H9 (cell line): ENCODE data around the gene RGS3. TPM values are rescaled to one million over a fixed set of nuclear protein-coding genes. Genes with fewer than 3 reads are reported as not detected.

Experiments
- DNase-seq: peaks from one replicate; pipeline ENCODE4 v3.0.0-alpha.2; 2017
- H2AFZ ChIP-seq: one replicate; pipeline ENCODE4 v1.6.1; 2013; ENCODE audit warnings: mild to moderate bottlenecking, low read length, control low read depth, moderate library complexity
- H2AK5ac ChIP-seq: 2 replicates; pipeline ENCODE4 v1.6.1; 2013; ENCODE audit warnings: low read length, control low read depth, mixed read lengths; ENCODE audit not compliant: insufficient read length
- H2BK120ac ChIP-seq: one replicate; pipeline ENCODE4 v1.6.1; 2013; ENCODE audit warnings: low read depth, mild to moderate bottlenecking, low read length, control low read depth, inconsistent platforms; ENCODE audit not compliant: poor library complexity, severe bottlenecking
- H2BK12ac ChIP-seq: 2 replicates; pipeline ENCODE4 v1.6.1; 2013; ENCODE audit warnings: low read length, control low read depth, mixed read lengths, low read depth; ENCODE audit not compliant: insufficient read length
- H2BK15ac ChIP-seq: 2 replicates; pipeline ENCODE4 v1.6.1; 2013; ENCODE audit warnings: low read depth, low read length, control low read depth
- H2BK20ac ChIP-seq: one replicate; pipeline ENCODE4 v1.6.1; 2013; ENCODE audit warnings: low read depth, mild to moderate bottlenecking, low read length, control low read depth, inconsistent platforms; ENCODE audit not compliant: poor library complexity, severe bottlenecking
- H2BK5ac ChIP-seq: 2 replicates; pipeline ENCODE4 v1.6.1; 2013; ENCODE audit warnings: low read length, control low read depth, mixed read lengths; ENCODE audit not compliant: insufficient read length
- H3K14ac ChIP-seq: 2 replicates; pipeline ENCODE4 v1.6.1; 2013; ENCODE audit warnings: low read length, control low read depth; ENCODE audit not compliant: insufficient read depth
- H3K18ac ChIP-seq: 2 replicates; pipeline ENCODE4 v1.6.1; 2013; ENCODE audit warnings: low read depth, mild to moderate bottlenecking, mixed read lengths, low read length, control low read depth; ENCODE audit not compliant: insufficient read length
- H3K23ac ChIP-seq: 2 replicates; pipeline ENCODE4 v1.6.1; 2013; ENCODE audit warnings: low read length, control low read depth, mixed read lengths, low read depth; ENCODE audit not compliant: insufficient read length
- H3K23me2 ChIP-seq: 2 replicates; pipeline ENCODE4 v1.6.1; 2013; ENCODE audit warnings: low read depth, mild to moderate bottlenecking, mixed read lengths, low read length, control low read depth; ENCODE audit not compliant: insufficient read length, poor library complexity, severe bottlenecking
- H3K27ac ChIP-seq: 2 replicates; pipeline ENCODE4 v1.5.1; 2013; ENCODE audit warnings: low read length, control low read depth, mixed read lengths, low read depth; ENCODE audit not compliant: insufficient read length
- H3K27me3 ChIP-seq: 2 replicates; pipeline ENCODE4 v1.6.1; 2013; ENCODE audit warnings: low read length, control low read depth, inconsistent platforms; ENCODE audit not compliant: insufficient read depth
- H3K4ac ChIP-seq: 2 replicates; pipeline ENCODE4 v1.6.1; 2013; ENCODE audit warnings: low read depth, mild to moderate bottlenecking, control low read depth, inconsistent platforms, low read length, moderate library complexity
- H3K4me1 ChIP-seq: 2 replicates; pipeline ENCODE4 v1.6.1; 2013; ENCODE audit warnings: low read length, control low read depth, inconsistent platforms; ENCODE audit not compliant: insufficient read depth
- H3K4me2 ChIP-seq: 2 replicates; pipeline ENCODE4 v1.6.1; 2013; ENCODE audit warnings: low read length, control low read depth, mixed read lengths; ENCODE audit not compliant: insufficient read length, insufficient read depth
- H3K56ac ChIP-seq: 2 replicates; pipeline ENCODE4 v1.6.1; 2013; ENCODE audit warnings: low read depth, mild to moderate bottlenecking, mixed read lengths, low read length, control low read depth; ENCODE audit not compliant: insufficient read length
- H3K79me1 ChIP-seq: 2 replicates; pipeline ENCODE4 v1.6.1; 2013; ENCODE audit warnings: low read depth, mild to moderate bottlenecking, moderate library complexity, low read length, control low read depth, inconsistent platforms; ENCODE audit not compliant: insufficient read depth, poor library complexity, severe bottlenecking
- H3K79me2 ChIP-seq: 2 replicates; pipeline ENCODE4 v1.6.1; 2013; ENCODE audit warnings: low read length, control low read depth, inconsistent platforms; ENCODE audit not compliant: insufficient read depth
- H3K9ac ChIP-seq: 2 replicates; pipeline ENCODE4 v1.6.1; 2013; ENCODE audit warnings: low read length, control low read depth, mixed read lengths; ENCODE audit not compliant: insufficient read length; ENCODE audit errors: extremely low read depth
- H3K9me3 ChIP-seq: one replicate; pipeline ENCODE4 v1.6.1; 2013; ENCODE audit warnings: low read depth, low read length, inconsistent platforms; ENCODE audit not compliant: control insufficient read depth
- H3T11ph ChIP-seq: one replicate; pipeline ENCODE4 v1.6.1; 2013; ENCODE audit warnings: mild to moderate bottlenecking, low read length, control low read depth, inconsistent platforms
- H4K20me1 ChIP-seq: one replicate; pipeline ENCODE4 v1.6.1; 2013; ENCODE audit not compliant: control insufficient read depth, insufficient read length, insufficient read depth
- H4K5ac ChIP-seq: 2 replicates; pipeline ENCODE4 v1.6.1; 2013; ENCODE audit warnings: low read depth, mild to moderate bottlenecking, mixed read lengths, low read length, control low read depth; ENCODE audit not compliant: insufficient read length
- H4K8ac ChIP-seq: replicated peaks from 2 replicates; pipeline ENCODE4 v1.6.1; 2013; ENCODE audit warnings: low read length, control low read depth, mixed read lengths, low read depth; ENCODE audit not compliant: insufficient read length
- H4K91ac ChIP-seq: 2 replicates; pipeline ENCODE4 v1.6.1; 2013; ENCODE audit warnings: low read depth, mild to moderate bottlenecking, moderate library complexity, mixed read lengths, low read length, control low read depth; ENCODE audit not compliant: insufficient read length
- H3K27ac Mint-ChIP-seq, 3 experiments: 2 replicates in 2 of 3; 3 replicates in 1 of 3; pipeline ENCODE4 v1.8.0; 2020 to 2021; ENCODE audit warnings: mixed read lengths in 3 of 3, mild to moderate bottlenecking in 1 of 3, moderate library complexity in 1 of 3
- H3K27me3 Mint-ChIP-seq: 2 replicates; pipeline ENCODE4 v1.8.0; 2021; ENCODE audit warnings: low read depth, mild to moderate bottlenecking, moderate library complexity, mixed read lengths
- H3K36me3 Mint-ChIP-seq, 3 experiments: 2 replicates in 2 of 3; 3 replicates in 1 of 3; pipeline ENCODE4 v1.8.0; 2020 to 2021; ENCODE audit warnings: low read depth in 3 of 3, mixed read lengths in 3 of 3; ENCODE audit not compliant: insufficient read depth in 1 of 3
- H3K4me1 Mint-ChIP-seq, 2 experiments: 2 replicates each; pipeline ENCODE4 v1.8.0; 2020; ENCODE audit warnings: mixed read lengths in 2 of 2
- H3K4me3 Mint-ChIP-seq, 2 experiments: 2 replicates in 1 of 2; 3 replicates in 1 of 2; pipeline ENCODE4 v1.8.0; 2020 to 2021; ENCODE audit warnings: mild to moderate bottlenecking in 2 of 2, mixed read lengths in 2 of 2, moderate library complexity in 1 of 2
- H3K9me3 Mint-ChIP-seq, 2 experiments: 2 replicates in 1 of 2; 3 replicates in 1 of 2; pipeline ENCODE4 v1.8.0; 2020; ENCODE audit warnings: mild to moderate bottlenecking in 2 of 2, mixed read lengths in 2 of 2, moderate library complexity in 1 of 2
- WGBS: extraction: QIAGEN DNeasy Blood & Tissue Kit; methylation state at CpG from one replicate; pipeline ENCODE4 v1.1.7; 2013; ENCODE audit warnings: missing lambda C conversion rate, low lambda C conversion rate, mixed read lengths; ENCODE audit not compliant: insufficient read length; ENCODE audit errors: extremely low coverage; 5-methylcytosine and 5-hydroxymethylcytosine counted together
- total RNA-seq: library from RNA; stranded (reverse); gene quantifications from 2 replicates; pipeline ENCODE4 v1.2.1, GENCODE V29; 2021
- TF ChIP-seq, protein P1 (sequence below): fragments of 200-600 bp; sonication (generic); conservative IDR thresholded peaks from 3 replicates; pipeline ENCODE4 v1.8.0; 2021; ENCODE audit warnings: antibody characterized with exemption, mild to moderate bottlenecking

RGS3 gene
- total RNA-seq, 1 experiment from 2014 or later: 13.9 TPM

DNA sequence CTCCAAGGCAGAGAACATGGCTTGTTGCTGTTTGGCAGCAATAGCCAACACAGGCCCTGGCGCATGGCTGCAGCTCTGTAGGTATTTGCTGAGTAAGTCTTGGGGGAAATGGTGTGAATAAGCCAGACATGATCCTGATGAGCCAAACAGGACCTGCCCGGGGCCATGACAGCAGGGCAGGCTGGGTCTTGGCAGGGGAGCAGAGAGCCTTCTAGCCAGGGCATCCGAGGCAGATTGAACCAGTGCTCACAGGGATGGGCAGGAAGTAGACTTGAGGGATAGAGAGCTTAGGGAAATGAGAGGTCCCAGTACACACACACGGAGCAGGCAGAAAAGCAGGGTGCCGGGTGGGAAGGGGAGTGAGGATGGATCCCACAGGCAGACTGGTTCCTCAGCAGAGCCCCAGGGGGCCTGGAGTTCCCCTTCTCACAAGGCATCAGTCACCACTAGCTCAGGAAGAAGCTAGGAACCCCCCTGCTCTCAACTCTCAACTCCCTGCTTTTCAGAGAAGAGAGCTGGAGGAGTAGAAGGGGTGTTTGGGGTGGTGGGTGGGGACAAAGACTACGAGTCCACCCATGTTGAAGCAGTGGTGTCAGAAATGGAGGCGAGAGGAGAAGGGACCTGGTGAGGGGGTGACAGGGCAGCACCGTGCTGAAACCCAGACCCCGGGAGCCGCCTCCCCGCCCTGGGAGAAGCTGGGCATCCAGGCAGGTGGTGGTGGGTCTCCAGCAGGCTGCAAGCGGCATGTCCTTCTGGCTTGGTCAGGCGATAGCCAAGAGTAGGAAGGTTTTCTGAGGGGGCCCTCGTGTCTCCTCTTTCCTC lies 111.1 kb downstream of the RGS3 start:
- H3K4me1 ChIP-seq: no peaks in the 10 kb centered on the region
- no peak overlapping the region for H4K8ac ChIP-seq
- no peak overlapping the region for H3K4me3 Mint-ChIP-seq
- no peak overlapping the region for H2AK5ac ChIP-seq
- H3K9me3 Mint-ChIP-seq: no peaks in the 10 kb centered on the region; a peak in 1 of 5 replicates
- H4K91ac ChIP-seq: no peak overlapping the region
- H4K20me1 ChIP-seq: no peaks in the 10 kb centered on the region
- no peaks in the 10 kb centered on the region for H3K23me2 ChIP-seq
- no peaks in the 10 kb centered on the region for H3K9me3 ChIP-seq
- no peak for DNase-seq
- H3K23ac ChIP-seq: no peak overlapping the region
- TF ChIP-seq, protein P1, sequence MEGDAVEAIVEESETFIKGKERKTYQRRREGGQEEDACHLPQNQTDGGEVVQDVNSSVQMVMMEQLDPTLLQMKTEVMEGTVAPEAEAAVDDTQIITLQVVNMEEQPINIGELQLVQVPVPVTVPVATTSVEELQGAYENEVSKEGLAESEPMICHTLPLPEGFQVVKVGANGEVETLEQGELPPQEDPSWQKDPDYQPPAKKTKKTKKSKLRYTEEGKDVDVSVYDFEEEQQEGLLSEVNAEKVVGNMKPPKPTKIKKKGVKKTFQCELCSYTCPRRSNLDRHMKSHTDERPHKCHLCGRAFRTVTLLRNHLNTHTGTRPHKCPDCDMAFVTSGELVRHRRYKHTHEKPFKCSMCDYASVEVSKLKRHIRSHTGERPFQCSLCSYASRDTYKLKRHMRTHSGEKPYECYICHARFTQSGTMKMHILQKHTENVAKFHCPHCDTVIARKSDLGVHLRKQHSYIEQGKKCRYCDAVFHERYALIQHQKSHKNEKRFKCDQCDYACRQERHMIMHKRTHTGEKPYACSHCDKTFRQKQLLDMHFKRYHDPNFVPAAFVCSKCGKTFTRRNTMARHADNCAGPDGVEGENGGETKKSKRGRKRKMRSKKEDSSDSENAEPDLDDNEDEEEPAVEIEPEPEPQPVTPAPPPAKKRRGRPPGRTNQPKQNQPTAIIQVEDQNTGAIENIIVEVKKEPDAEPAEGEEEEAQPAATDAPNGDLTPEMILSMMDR: no peak
- no peak overlapping the region for H3K9ac ChIP-seq
- WGBS: no CpG with 5 or more reads among the region's 14 CpGs
- H2BK20ac ChIP-seq: no peak overlapping the region
- H2BK120ac ChIP-seq: no peak overlapping the region
- H3K4me1 Mint-ChIP-seq: peaks cover 19 to 20% of the 10 kb centered on the region in 2 experiments
- no peak overlapping the region for H3K4ac ChIP-seq
- no peak overlapping the region; the same call in 1 of the 2 replicates for H3K14ac ChIP-seq
- no peak overlapping the region for H2BK15ac ChIP-seq
- H2BK12ac ChIP-seq: no peak overlapping the region
- no peak overlapping the region for H3T11ph ChIP-seq
- no peaks in the 10 kb centered on the region for H3K27me3 Mint-ChIP-seq
- no peaks in the 10 kb centered on the region for H3K79me2 ChIP-seq
- H2AFZ ChIP-seq: no peak overlapping the region
- no peak overlapping the region for H3K56ac ChIP-seq
- no peak overlapping the region for H4K5ac ChIP-seq
- H3K79me1 ChIP-seq: no peaks in the 10 kb centered on the region
- H3K27me3 ChIP-seq: no peaks in the 10 kb centered on the region
- H3K36me3 Mint-ChIP-seq: peaks cover 0 to 2% (median 0%) of the 10 kb centered on the region in 3 experiments; a peak in 2 of 7 replicates
- no peak overlapping the region for H3K18ac ChIP-seq
- H3K4me2 ChIP-seq: no peak overlapping the region
- no peak overlapping the region for H3K27ac ChIP-seq
- peak overlapping the region; percentile 53 to 73 (median 60); a peak in 3 of 7 replicates for H3K27ac Mint-ChIP-seq
- H2BK5ac ChIP-seq: no peak overlapping the region
